DND-41 (cell line): Measurements from ENCODE around the gene TET2.

Experiments
- CTCF ChIP-seq: IDR thresholded peaks from 2 replicates; pipeline ENCODE4 v1.5.1; 2012; ENCODE audit warnings: borderline replicate concordance, low read length, moderate library complexity, mild to moderate bottlenecking; ENCODE audit not compliant: poor library complexity, severe bottlenecking; ENCODE audit errors: extremely low read depth
- EZH2 ChIP-seq: IDR thresholded peaks from 3 replicates; pipeline ENCODE4 v1.6.1; 2012; ENCODE audit warnings: borderline replicate concordance, low read depth, mild to moderate bottlenecking, moderate library complexity, low read length, inconsistent platforms; ENCODE audit not compliant: severe bottlenecking

GRCh38 chr4:105191621-105192210, 45.0 kb downstream of the TET2 start:
- TF ChIP-seq CTCF (no peak), EZH2 (no peak)
